NB4 (cell line): ENCODE measurements around the gene ZFAND4.

Source experiments
- DNase-seq: peaks from one replicate; pipeline ENCODE4 v3.0.0; 2010; ENCODE audit warnings: low read depth
- H3K4me3 ChIP-seq: one replicate; pipeline ENCODE4 v1.5.1; 2011; ENCODE audit warnings: mild to moderate bottlenecking, low read depth, low read length, moderate library complexity
- MYC ChIP-seq: IDR thresholded peaks from 2 replicates; pipeline ENCODE4 v1.6.1; 2011; ENCODE audit warnings: low read depth, low read length
- POLR2A ChIP-seq: IDR thresholded peaks from 2 replicates; pipeline ENCODE4 v1.6.1; 2011; ENCODE audit warnings: mild to moderate bottlenecking; ENCODE audit not compliant: insufficient read length; ENCODE audit errors: extremely low read depth
- TF ChIP-seq, protein P1 (sequence below): IDR thresholded peaks from 2 replicates; pipeline ENCODE4 v1.6.1; 2011; ENCODE audit warnings: low read depth, low read length
- TF ChIP-seq, protein P2 (sequence below): IDR thresholded peaks from one replicate; pipeline ENCODE4 v1.5.1; 2012; ENCODE audit warnings: low read depth, low read length

The ZFAND4 gene

DNA sequence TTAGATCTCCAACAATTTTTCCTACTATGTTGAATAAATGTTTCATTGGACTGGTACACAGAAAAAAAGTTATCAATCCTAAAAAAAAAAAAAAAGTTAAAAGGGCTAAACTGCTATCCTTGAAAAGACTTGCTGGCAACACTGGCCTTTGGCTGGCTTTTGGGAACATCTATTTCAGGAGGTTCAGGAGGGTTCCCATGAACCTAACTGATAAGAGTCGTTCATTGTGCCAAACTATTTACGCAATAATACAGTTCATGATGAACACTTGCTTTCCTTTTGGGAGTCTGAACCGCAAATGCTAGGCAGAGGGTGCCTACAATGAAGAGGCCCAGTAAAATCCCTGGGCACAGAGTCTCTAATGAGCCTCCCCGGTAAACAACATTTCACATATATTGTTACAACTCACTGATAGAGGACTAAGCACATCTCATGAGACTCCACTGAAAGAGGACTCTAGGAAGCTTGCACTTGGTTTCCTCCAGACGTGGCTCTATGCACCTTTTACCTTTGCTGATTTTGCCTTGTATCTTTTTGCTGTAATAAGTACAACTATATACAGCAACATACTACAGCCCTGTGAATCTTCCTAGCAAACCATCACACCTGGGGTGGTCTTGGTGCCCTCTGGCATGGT, 45.0 kb downstream of the ZFAND4 start:
- TF ChIP-seq POLR2A (no peak), MYC (no peak)
- TF ChIP-seq, protein P1, sequence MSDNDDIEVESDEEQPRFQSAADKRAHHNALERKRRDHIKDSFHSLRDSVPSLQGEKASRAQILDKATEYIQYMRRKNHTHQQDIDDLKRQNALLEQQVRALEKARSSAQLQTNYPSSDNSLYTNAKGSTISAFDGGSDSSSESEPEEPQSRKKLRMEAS: no peak
- TF ChIP-seq, protein P2, sequence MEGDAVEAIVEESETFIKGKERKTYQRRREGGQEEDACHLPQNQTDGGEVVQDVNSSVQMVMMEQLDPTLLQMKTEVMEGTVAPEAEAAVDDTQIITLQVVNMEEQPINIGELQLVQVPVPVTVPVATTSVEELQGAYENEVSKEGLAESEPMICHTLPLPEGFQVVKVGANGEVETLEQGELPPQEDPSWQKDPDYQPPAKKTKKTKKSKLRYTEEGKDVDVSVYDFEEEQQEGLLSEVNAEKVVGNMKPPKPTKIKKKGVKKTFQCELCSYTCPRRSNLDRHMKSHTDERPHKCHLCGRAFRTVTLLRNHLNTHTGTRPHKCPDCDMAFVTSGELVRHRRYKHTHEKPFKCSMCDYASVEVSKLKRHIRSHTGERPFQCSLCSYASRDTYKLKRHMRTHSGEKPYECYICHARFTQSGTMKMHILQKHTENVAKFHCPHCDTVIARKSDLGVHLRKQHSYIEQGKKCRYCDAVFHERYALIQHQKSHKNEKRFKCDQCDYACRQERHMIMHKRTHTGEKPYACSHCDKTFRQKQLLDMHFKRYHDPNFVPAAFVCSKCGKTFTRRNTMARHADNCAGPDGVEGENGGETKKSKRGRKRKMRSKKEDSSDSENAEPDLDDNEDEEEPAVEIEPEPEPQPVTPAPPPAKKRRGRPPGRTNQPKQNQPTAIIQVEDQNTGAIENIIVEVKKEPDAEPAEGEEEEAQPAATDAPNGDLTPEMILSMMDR: no peak
- no peak for DNase-seq

DNA sequence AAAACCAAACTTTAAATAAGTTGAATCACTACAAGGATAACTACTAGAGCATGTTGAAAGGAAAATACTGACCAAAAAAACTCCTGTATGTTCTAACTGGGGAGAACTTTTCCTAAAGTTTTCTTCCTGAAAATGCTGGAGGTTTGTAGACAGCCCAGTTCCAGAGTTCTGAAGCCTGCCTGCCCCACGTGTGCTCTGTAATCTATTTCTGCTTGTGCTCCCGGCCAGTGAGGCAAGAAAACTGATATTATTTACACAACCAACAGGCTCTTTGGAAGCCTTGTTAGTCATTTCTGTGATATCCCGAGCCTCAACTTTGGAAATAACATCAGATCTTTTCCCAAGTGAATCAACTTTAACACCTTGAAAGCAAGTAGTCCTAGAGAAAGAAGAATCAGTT, 46.7 kb downstream of the ZFAND4 start:
- TF ChIP-seq, protein P2: no peak
- TF ChIP-seq, protein P1: no peak
- TF ChIP-seq POLR2A (no peak), MYC (no peak)

More for the DNA sequence above, 45.0 kb downstream of the ZFAND4 start:
- H3K4me3 ChIP-seq: no peak overlapping the region

DNA sequence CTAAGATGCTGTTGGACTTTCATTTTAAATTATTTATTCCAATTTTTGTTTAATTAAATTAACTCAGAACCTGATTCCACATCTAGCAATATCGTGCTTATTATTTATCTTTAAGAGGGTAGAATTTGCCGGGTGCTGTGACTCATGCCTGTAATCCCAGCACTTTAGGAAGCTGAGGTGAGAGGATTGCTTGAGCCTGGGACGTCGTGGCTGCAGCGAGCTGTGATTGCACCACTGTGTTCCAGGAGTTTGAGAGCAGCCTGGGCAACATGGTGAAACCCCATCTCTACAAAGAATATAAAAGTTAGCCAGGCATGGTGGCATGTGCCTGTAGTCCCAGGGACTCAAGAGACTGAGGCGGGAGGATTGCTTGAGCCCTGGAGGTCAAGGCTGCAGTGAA, 47.8 kb downstream of the ZFAND4 start:
- no peak overlapping the region for H3K4me3 ChIP-seq
- DNase-seq: no peak
- no peak for TF ChIP-seq MYC
- TF ChIP-seq, protein P2: no peak
- TF ChIP-seq, protein P1: no peak
- TF ChIP-seq POLR2A: no peak

More for the DNA sequence above, 46.7 kb downstream of the ZFAND4 start:
- no peak overlapping the region for H3K4me3 ChIP-seq
- no peak for DNase-seq

DNA sequence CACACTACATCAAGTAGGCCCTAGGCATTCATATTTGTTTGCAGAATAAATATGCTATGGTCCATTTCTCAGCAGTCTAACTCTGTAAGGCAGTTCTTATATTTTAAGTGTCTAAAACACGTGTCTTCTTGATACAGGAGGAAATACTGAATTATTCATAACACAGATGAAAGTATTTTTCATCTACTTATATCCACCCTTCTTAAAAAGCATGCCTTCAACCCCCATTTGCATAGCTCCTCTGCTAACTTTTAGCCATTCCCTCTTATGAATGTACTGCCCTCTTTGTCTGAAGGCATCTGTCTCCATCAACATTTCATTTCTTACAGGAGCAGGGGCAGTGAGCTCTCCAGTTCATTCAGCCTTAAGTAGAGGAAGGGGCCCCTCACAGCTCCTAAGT, 57.7 kb downstream of the ZFAND4 start:
- TF ChIP-seq POLR2A (no peak), MYC (no peak)
- TF ChIP-seq, protein P1: no peak
- TF ChIP-seq, protein P2: no peak
- no peak overlapping the region for H3K4me3 ChIP-seq
- no peak for DNase-seq

DNA sequence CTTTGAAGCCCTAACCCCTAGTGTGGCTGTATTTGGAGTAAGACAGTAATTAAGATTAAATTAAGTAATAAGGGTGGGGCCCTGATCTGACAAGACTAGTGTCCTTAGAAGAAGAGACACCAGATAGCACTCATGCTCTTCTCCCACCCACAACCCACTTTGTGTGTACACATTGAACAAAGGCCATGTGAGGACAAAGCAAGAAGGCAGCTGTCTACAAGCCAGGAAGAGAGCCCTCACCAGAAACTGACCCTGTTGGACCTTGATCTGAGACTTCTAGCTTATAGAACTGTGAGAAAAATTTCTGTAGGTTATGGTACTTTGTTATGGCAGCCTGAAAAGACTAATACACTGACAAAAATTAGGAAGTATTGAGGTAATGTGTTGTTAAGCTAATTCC, 59.8 kb downstream of the ZFAND4 start:
- H3K4me3 ChIP-seq: no peak overlapping the region
- DNase-seq: no peak
- no peak for TF ChIP-seq POLR2A
- TF ChIP-seq, protein P1: no peak
- TF ChIP-seq, protein P2: no peak
- no peak for TF ChIP-seq MYC
